CD4-positive, alpha-beta T cell treated with Interleukin-4 for 4 hours (primary cell): Measurements from ENCODE around the gene UNG.
A peak's percentile ranks its signal among the peaks of the same experiment; 100 is the strongest.

Experiments used
- DNase-seq: peaks from one replicate; pipeline ENCODE4 v3.0.0-alpha.2; 2020

Gene UNG

GRCh38 chr12:109092497-109093021, 4.8 kb upstream of the UNG start:
- DNase-seq = no peak

DNA sequence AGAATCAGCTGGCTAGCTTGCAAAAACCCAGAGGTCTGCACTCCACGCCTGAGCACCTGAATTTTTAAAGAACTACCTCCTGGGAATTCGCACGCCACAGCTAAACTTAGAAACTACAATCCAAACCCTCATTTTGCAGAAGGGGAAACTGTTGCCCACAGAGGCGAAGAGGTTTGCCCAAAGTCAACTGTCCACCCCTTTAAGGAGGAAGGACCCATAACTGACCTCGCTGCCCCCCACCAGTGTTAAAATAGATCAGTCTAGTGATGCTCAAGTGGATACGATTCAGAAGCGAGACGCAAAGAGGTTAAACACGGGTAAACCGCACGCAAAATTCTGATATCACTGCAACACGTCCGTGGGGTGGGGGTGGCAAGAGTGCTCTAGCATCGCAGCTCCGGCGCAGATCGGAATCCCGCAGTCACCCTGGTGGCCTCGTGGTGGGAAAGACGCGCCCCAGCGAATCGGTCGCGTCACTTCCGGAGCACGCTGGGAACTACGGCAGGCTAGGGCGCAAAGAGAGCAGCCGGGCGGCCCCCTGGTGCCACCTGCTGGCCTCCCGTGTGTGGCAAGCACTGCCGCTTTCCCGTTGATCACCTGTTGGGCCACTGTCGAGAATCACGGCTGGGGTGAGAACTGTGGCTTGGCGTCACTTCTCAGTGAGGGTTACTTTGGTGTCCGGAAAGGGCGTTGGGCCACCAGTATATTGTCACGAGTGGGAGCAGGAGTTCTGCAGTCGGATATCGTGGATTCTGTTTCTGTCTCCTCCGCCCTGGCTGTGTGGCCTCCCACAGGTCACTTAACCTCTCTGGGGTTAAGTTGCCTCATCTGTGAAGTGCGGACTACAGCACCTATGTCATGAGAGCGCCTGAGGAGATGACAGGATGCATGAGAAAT, 4.1 kb upstream of the UNG start, which contains the start of gene ALKBH2:
Gene ALKBH2 (minus strand): TSS at position 451 of the 897 bp plus-strand sequence. CDS start 686 bp downstream, outside the sequence.
- DNase-seq = peak; percentile 93

GRCh38 chr12:109097140-109097434, 310 bp upstream of the UNG start:
- DNase-seq = no peak

DNA sequence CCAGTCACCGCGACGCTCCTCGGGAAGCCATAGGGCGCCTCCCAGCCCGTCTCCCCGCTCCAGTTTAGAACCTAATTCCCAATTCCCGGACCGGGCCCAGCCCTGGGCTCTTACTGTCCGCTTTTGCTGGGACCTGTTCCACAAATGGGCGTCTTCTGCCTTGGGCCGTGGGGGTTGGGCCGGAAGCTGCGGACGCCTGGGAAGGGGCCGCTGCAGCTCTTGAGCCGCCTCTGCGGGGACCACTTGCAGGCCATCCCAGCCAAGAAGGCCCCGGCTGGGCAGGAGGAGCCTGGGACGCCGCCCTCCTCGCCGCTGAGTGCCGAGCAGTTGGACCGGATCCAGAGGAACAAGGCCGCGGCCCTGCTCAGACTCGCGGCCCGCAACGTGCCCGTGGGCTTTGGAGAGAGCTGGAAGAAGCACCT, 797 bp downstream of the UNG start:
- no peak for DNase-seq

DNA sequence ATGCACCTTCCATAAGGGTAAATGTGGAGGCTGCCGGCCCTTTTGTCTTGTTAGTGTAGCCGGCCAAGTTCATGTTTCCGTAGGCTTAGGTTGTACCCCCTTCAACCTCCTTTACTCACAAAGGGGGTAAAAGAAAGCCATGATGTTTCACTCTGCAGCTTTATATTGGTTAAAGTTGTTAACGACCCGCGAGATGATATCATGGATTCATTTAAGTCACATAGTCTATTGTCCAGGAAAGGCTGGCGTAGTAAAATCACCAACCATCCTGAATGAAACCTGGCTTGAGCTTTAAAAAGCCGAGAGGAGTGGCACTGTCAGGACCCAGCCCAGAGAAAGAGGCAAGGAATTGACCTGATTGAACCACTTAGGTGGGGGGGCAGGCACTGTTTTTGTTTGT, 1.3 kb downstream of the UNG start:
- DNase-seq = no peak

GRCh38 chr12:109099431-109100020, 2.1 kb downstream of the UNG start:
- DNase-seq = peak; percentile 23

DNA sequence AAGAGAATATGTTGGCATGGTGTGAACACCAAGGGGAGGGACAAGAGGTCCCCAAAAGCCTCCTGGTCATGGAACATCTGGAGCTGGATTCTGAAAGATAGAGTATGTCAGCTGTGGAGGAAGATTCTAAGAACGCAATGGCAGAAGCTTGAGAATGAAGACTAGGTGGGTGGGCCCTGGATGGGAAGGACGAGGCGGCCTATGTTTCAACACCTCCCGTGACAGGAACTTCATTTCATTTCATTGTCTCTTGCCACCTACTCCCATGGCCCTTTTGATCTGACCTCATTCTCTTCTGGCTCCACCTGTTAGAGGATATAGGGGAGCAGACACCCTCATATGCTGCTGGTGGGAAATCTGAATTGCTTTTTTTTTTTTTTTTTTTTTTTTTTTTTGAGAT, 3.3 kb downstream of the UNG start:
- no peak for DNase-seq

DNA sequence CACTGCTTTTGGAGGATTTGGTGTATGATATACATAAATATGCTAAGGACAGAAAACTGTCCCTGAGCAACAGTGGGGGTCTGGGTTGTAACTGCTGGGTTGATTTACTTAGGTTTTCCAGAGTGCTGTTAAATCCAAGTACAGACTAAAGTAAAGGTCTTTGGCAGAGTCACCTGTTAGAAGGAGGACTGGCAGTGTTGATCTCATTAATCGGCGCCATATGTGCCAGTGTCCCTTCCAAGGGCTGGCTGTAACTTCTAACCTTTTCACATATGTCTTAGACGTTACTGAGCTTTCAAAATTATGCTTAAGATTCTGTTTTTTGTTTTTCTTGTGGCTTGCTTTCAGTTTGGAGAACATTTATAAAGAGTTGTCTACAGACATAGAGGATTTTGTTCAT, 5.1 kb downstream of the UNG start:
- DNase-seq = no peak

DNA sequence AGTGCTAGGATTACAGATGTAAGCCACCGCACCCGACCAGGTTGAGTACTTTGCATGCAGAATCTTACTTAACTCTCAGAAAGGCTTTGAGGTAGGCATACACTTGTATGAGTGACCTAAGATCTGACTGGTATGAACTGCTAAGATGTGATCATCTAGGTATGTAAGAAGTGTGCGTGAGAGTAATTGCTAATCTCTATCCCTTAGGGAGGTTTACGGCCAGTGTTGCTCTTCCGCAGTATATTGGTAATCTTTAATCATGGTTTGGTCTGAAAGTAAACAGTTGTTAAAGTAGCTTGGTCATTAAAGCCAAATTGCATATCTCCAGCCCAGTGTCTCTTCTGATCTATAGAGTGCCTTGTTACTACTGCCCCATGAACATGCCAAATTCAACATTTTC, 7.8 kb downstream of the UNG start:
- DNase-seq = no peak

- no peak for DNase-seq
Measured at GRCh38 chr12:109109746-109110350, 12.5 kb downstream of the UNG start.

- peak; percentile 38 for DNase-seq
Measured at GRCh38 chr12:109110988-109111495, 13.6 kb downstream of the UNG start.

- no peak for DNase-seq
Measured at GRCh38 chr12:109112720-109113465, 15.5 kb downstream of the UNG start.

DNA sequence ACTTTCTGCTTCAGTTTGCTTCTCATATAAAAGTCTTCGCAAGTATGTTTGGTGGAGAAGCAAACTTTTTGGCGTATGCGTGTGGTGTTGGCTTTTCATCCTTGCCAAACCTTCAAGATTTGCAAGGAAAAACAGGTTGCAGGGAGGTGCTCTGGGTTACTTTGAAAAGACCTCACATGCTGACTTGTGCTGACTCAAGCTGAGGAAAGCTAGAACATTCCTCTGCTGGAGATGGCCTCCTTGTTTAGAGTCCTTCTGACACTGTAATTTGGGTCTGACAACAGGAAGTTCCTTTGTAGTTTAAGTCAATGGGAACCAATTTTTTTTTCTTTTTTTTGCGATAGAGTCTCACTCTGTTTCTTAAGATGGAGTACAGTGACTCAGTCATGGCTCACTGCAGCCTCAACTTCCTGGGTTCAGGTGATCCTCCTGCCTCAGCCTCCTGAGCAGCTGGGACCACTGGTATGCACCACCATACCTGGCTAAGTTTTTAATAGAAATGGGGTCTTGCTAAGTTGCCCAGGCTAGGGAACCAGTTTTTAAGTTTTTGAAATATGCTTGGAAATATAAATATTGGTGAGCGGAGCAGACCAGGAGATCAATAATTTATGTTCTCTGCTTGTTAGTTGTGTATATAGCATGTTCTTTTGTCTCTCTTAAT, 16.4 kb downstream of the UNG start:
- no peak for DNase-seq

- DNase-seq = no peak
Measured at GRCh38 chr12:109114644-109115043, 17.2 kb downstream of the UNG start.

GRCh38 chr12:109115404-109115757, 18.0 kb downstream of the UNG start:
- DNase-seq = no peak

DNA sequence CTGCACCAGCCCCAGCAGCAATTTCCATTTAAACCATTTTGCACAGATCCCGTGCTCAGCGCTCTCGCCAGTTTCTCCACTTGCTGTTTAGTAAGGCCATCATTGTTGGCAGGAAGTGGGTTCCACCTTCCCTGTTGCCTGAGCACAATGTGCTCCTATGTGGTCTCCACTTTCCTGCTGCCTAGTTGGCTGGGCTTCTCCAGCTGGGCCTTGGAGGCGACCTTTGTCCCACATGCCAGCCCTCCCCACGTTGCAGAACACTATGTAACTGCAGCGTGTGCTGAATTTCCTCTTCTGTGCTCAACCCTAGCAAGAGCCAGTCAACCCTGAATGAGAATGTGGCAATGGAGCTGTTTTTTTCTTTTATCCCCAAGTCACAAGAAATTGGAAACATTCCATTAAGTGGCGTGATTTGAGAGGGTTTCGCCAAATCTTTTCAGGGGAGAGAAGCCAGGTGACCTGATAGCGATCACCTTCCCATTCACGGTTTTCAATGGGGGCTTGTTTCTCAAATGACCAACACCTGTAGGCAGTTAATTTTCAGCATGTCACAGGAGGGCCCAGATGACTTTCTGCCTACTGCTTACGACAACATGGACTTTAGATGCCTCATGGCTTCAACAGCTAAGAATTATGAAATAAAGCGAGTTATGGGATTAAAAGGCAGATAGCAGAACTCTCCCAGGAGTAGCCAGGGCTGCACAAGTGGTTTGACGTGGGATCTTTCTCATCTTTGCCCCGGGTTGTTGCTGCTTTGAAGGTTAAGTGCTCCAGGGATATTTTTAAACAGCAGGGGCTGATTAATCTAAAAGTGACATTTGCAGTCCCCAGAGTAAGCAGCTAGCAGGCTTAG, 18.6 kb downstream of the UNG start, which contains the start of gene ACACB:
Gene ACACB (plus strand): TSS at position 830 of the 853 bp plus-strand sequence. CDS start 22,819 bp downstream, outside the sequence.
- no peak for DNase-seq

DNA sequence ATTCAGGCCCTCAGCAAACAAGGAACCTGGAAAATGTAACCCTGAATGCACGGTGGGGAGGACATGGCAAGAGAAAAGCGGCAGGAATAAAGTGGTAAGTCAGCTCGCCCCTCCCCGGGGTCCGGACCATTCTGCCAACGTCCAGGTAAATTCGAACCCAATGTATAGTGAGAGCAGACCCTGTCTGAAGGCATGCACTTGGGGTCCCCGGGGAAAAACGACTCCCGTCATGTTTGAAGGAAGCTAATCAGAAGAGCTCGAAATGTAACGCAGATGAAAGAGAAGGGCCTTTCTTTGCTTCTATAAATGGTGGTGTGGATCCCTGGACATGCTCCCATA, 19.2 kb downstream of the UNG start:
- DNase-seq = no peak

- DNase-seq = no peak
Measured at GRCh38 chr12:109120095-109120494, 22.7 kb downstream of the UNG start.

DNA sequence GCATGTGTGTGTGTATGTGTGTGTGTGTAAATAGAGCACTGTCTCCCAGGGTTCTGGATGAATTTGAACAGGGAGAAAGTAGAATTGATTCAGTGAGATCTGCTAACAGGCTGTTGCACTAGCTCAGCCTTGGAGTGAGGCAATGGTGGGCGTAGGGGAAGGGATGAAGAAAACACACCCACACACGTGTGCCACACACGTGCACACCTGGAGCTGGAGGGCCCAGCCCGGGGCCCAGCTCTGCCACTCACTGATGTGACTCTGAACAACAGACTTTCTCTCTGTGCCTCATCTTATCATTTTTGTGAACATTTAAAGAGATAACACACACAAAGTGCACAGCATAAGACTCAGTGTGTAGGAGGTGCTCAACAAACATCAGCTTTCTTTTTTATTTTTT, 23.2 kb downstream of the UNG start:
- DNase-seq = no peak

GRCh38 chr12:109121346-109121880, 24.0 kb downstream of the UNG start:
- DNase-seq = no peak
